Effector memory CD4-positive, alpha-beta T cell (primary cell): ENCODE results near the gene ZP2.

Experiments used
- DNase-seq, 3 donors: peaks; one replicate each; pipeline ENCODE4 v3.0.0-alpha.2; 2020
- H3K27ac ChIP-seq: 2 replicates; pipeline ENCODE4 v1.7.0; 2013; ENCODE audit warnings: mild to moderate bottlenecking, low read length, moderate library complexity; ENCODE audit not compliant: insufficient read depth, poor library complexity, severe bottlenecking
- H3K27me3 ChIP-seq: replicated peaks from 2 replicates; pipeline ENCODE4 v1.7.0; 2013; ENCODE audit warnings: mild to moderate bottlenecking, low read length; ENCODE audit not compliant: insufficient read depth, control insufficient read depth, poor library complexity, severe bottlenecking
- H3K36me3 ChIP-seq: 2 replicates; pipeline ENCODE4 v1.7.0; 2013; ENCODE audit warnings: mild to moderate bottlenecking, low read length, moderate library complexity; ENCODE audit not compliant: control insufficient read depth, insufficient read depth
- H3K4me1 ChIP-seq: 2 replicates; pipeline ENCODE4 v1.7.0; 2013; ENCODE audit warnings: low read length, mild to moderate bottlenecking; ENCODE audit not compliant: control insufficient read depth, insufficient read depth, poor library complexity, severe bottlenecking
- H3K4me3 ChIP-seq: 2 replicates; pipeline ENCODE4 v1.7.0; 2013; ENCODE audit warnings: low read length, low read depth, mild to moderate bottlenecking; ENCODE audit not compliant: insufficient read depth, poor library complexity, severe bottlenecking
- H3K9me3 ChIP-seq: 2 replicates; pipeline ENCODE4 v1.7.0; 2013; ENCODE audit warnings: mild to moderate bottlenecking, low read length, moderate library complexity; ENCODE audit not compliant: control insufficient read depth

Gene ZP2

GRCh38 chr16:21235199-21235585 lies 23.8 kb upstream of the ZP2 start:
- no peaks in the 10 kb centered on the region for H3K9me3 ChIP-seq
- H3K4me3 ChIP-seq = no peak overlapping the region
- H3K27ac ChIP-seq = no peak overlapping the region
- no peak for DNase-seq
- no peaks in the 10 kb centered on the region for H3K36me3 ChIP-seq
- H3K4me1 ChIP-seq = no peaks in the 10 kb centered on the region
- H3K27me3 ChIP-seq = peaks cover 2% of the 10 kb centered on the region

GRCh38 chr16:21233521-21234150 lies 22.3 kb upstream of the ZP2 start, which contains the start of gene ANKS4B:
TSS of gene ANKS4B (plus strand) at chr16:21233699. CDS start at chr16:21233738, 39 bp downstream.
- Histone ChIP-seq H3K9me3 (no peaks in the 10 kb centered on the region), H3K27ac (no peak within 1 kb of the TSS), H3K36me3 (no peaks in the 10 kb centered on the region), H3K4me1 (no peaks in the 10 kb centered on the region), H3K27me3 (peaks cover 2% of the 10 kb centered on the region), H3K4me3 (no peak within 1 kb of the TSS)
- no peak for DNase-seq

- no peaks in the 10 kb centered on the region for H3K9me3 ChIP-seq
- H3K4me1 ChIP-seq = no peaks in the 10 kb centered on the region
- no peak for DNase-seq
- H3K27me3 ChIP-seq = peaks cover 2% of the 10 kb centered on the region
- no peak overlapping the region for H3K27ac ChIP-seq
- H3K36me3 ChIP-seq = no peaks in the 10 kb centered on the region
- H3K4me3 ChIP-seq = no peak overlapping the region
Measured at GRCh38 chr16:21233045-21233520, 21.7 kb upstream of the ZP2 start.

- H3K27me3 ChIP-seq = no peaks in the 10 kb centered on the region
- no peak for DNase-seq
- no peak overlapping the region for H3K27ac ChIP-seq
- H3K9me3 ChIP-seq = no peaks in the 10 kb centered on the region
- no peaks in the 10 kb centered on the region for H3K36me3 ChIP-seq
- no peak overlapping the region for H3K4me3 ChIP-seq
- H3K4me1 ChIP-seq = no peaks in the 10 kb centered on the region
Measured at GRCh38 chr16:21228361-21228872, 17.0 kb upstream of the ZP2 start.

- no peaks in the 10 kb centered on the region for H3K36me3 ChIP-seq
- H3K4me3 ChIP-seq = no peak overlapping the region
- no peaks in the 10 kb centered on the region for H3K9me3 ChIP-seq
- no peak for DNase-seq
- H3K4me1 ChIP-seq = no peaks in the 10 kb centered on the region
- no peaks in the 10 kb centered on the region for H3K27me3 ChIP-seq
- H3K27ac ChIP-seq = no peak overlapping the region
Measured at GRCh38 chr16:21227866-21228265, 16.5 kb upstream of the ZP2 start.

- Histone ChIP-seq H3K9me3 (no peaks in the 10 kb centered on the region), H3K27ac (no peak overlapping the region), H3K36me3 (no peaks in the 10 kb centered on the region), H3K4me3 (no peak overlapping the region), H3K27me3 (no peaks in the 10 kb centered on the region), H3K4me1 (no peaks in the 10 kb centered on the region)
- no peak for DNase-seq
Measured at GRCh38 chr16:21226749-21227148, 15.4 kb upstream of the ZP2 start.

- no peak overlapping the region for H3K27ac ChIP-seq
- DNase-seq = no peak
- H3K4me1 ChIP-seq = no peaks in the 10 kb centered on the region
- no peaks in the 10 kb centered on the region for H3K9me3 ChIP-seq
- no peak overlapping the region for H3K4me3 ChIP-seq
- H3K27me3 ChIP-seq = peaks cover 1% of the 10 kb centered on the region
- H3K36me3 ChIP-seq = no peaks in the 10 kb centered on the region
Measured at GRCh38 chr16:21224800-21225199, 13.4 kb upstream of the ZP2 start.

GRCh38 chr16:21223787-21224186 lies 12.4 kb upstream of the ZP2 start:
- no peaks in the 10 kb centered on the region for H3K36me3 ChIP-seq
- no peak overlapping the region for H3K4me3 ChIP-seq
- no peak for DNase-seq
- no peaks in the 10 kb centered on the region for H3K9me3 ChIP-seq
- no peak overlapping the region for H3K27ac ChIP-seq
- H3K27me3 ChIP-seq = peaks cover 7% of the 10 kb centered on the region
- no peaks in the 10 kb centered on the region for H3K4me1 ChIP-seq

GRCh38 chr16:21222495-21223337 lies 11.3 kb upstream of the ZP2 start:
- Histone ChIP-seq H3K36me3 (no peaks in the 10 kb centered on the region), H3K27me3 (peaks cover 7% of the 10 kb centered on the region), H3K9me3 (no peaks in the 10 kb centered on the region), H3K4me3 (no peak overlapping the region), H3K4me1 (no peaks in the 10 kb centered on the region), H3K27ac (no peak overlapping the region)
- DNase-seq = no peak

GRCh38 chr16:21219551-21219950 lies 8.2 kb upstream of the ZP2 start:
- H3K27me3 ChIP-seq = peaks cover 7% of the 10 kb centered on the region
- H3K36me3 ChIP-seq = no peaks in the 10 kb centered on the region
- no peak for DNase-seq
- H3K27ac ChIP-seq = no peak overlapping the region
- no peak overlapping the region for H3K4me3 ChIP-seq
- H3K9me3 ChIP-seq = no peaks in the 10 kb centered on the region
- no peaks in the 10 kb centered on the region for H3K4me1 ChIP-seq
